HG02623 (cell line): ENCODE results near the gene NRXN2.
"Not testable (repeated sequence)": the region's sequence is repeated elsewhere in the genome, so short reads cannot be mapped to it uniquely, and the experiment has no call there.

Source experiments
- ATAC-seq: cut with Tn5 transposase; IDR thresholded peaks from one replicate; pipeline ENCODE4 v1.9.1; 2021; ENCODE audit warnings: moderate library complexity; ENCODE audit not compliant: unreplicated experiment

NRXN2 gene

GRCh38 chr11:64569300-64569970, 153.6 kb downstream of the NRXN2 start:
- ATAC-seq: no peak

- no peak for ATAC-seq
These were observed 154.3 kb downstream of the NRXN2 start for GRCh38 chr11:64568584-64569140.

- ATAC-seq: no peak
These were observed 154.9 kb downstream of the NRXN2 start for GRCh38 chr11:64568041-64568571.

- no peak for ATAC-seq
These were observed 155.8 kb downstream of the NRXN2 start for GRCh38 chr11:64566915-64567891.

GRCh38 chr11:64566042-64566914, 156.7 kb downstream of the NRXN2 start:
- ATAC-seq: no peak

- ATAC-seq: no peak
These were observed 157.8 kb downstream of the NRXN2 start for GRCh38 chr11:64564947-64565889.

GRCh38 chr11:64564419-64564818, 158.6 kb downstream of the NRXN2 start:
- ATAC-seq: no peak

- ATAC-seq: no peak
These were observed 159.0 kb downstream of the NRXN2 start for GRCh38 chr11:64563966-64564365.

GRCh38 chr11:64562723-64563351, 160.2 kb downstream of the NRXN2 start:
- no peak for ATAC-seq

GRCh38 chr11:64561984-64562722, 160.8 kb downstream of the NRXN2 start:
- no peak for ATAC-seq

- not testable (repeated sequence) for ATAC-seq
These were observed 161.6 kb downstream of the NRXN2 start for GRCh38 chr11:64561429-64561828.

GRCh38 chr11:64560941-64561340, 162.1 kb downstream of the NRXN2 start:
- no peak for ATAC-seq

GRCh38 chr11:64560139-64560771, 162.7 kb downstream of the NRXN2 start:
- ATAC-seq: no peak

GRCh38 chr11:64559351-64560138, 163.5 kb downstream of the NRXN2 start:
- no peak for ATAC-seq

- ATAC-seq: no peak
These were observed 164.1 kb downstream of the NRXN2 start for GRCh38 chr11:64558869-64559268.

GRCh38 chr11:64558065-64558745, 164.8 kb downstream of the NRXN2 start:
- ATAC-seq: no peak
